Measurements from ENCODE around the gene HORMAD1.

DNA sequence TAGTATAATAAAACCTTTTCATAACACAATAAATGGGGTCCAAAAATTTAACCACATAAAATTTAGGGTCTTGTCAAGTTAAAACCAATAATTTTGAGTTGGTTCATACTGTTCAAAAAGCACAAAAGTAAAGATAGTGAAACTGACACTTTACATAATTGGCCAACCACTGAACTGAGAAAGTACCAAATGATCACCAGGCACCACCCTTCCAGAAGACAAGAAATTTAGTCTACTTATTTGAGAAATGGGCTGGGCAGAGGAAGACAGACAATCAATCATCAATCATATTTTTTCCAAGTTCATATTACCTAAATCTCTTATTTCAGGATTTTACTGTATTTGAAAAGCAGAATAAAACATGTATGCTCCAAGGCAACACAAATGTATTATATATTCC, 17.3 kb downstream of the HORMAD1 start:
- TF ChIP-seq POLR2A (IDR thresholded peaks at IDR 0.05) (no peak), EP300 (IDR thresholded peaks at IDR 0.05) (no peak)
- TF ChIP-seq, protein P1, sequence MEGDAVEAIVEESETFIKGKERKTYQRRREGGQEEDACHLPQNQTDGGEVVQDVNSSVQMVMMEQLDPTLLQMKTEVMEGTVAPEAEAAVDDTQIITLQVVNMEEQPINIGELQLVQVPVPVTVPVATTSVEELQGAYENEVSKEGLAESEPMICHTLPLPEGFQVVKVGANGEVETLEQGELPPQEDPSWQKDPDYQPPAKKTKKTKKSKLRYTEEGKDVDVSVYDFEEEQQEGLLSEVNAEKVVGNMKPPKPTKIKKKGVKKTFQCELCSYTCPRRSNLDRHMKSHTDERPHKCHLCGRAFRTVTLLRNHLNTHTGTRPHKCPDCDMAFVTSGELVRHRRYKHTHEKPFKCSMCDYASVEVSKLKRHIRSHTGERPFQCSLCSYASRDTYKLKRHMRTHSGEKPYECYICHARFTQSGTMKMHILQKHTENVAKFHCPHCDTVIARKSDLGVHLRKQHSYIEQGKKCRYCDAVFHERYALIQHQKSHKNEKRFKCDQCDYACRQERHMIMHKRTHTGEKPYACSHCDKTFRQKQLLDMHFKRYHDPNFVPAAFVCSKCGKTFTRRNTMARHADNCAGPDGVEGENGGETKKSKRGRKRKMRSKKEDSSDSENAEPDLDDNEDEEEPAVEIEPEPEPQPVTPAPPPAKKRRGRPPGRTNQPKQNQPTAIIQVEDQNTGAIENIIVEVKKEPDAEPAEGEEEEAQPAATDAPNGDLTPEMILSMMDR (IDR thresholded peaks at IDR 0.05), result no peak
